K562 (cell line): ENCODE data around the gene GOLGA2. TPM values are rescaled to one million over a fixed set of nuclear protein-coding genes. Genes with fewer than 3 reads are reported as not detected.

ENCODE experiments used
- ATF1 ChIP-seq, 2 experiments: fragments of 450-650 bp in 1 of 2; IDR thresholded peaks; 2 replicates each; pipeline ENCODE4 v1.6.1; 2016; ENCODE audit warnings: missing compliant biosample characterization in 1 of 2, missing genetic modification characterization in 1 of 2
- CREB1 ChIP-seq, 2 experiments: sonication (generic) in 1 of 2; formaldehyde crosslinking in 1 of 2; IDR thresholded peaks; 2 replicates each; pipeline versions ENCODE4 v1.6.1 to v1.8.0; 2012 to 2022; ENCODE audit warnings: inconsistent platforms in 1 of 2, mild to moderate bottlenecking in 1 of 2, missing genetic modification reagents in 1 of 2, moderate library complexity in 1 of 2
- ETV1 ChIP-seq: fragments of 450-650 bp; conservative IDR thresholded peaks from 2 replicates; pipeline ENCODE4 v1.6.1; 2016; ENCODE audit warnings: missing genetic modification characterization, control low read depth, low read depth, missing compliant biosample characterization
- JUN ChIP-seq, 2 experiments: sonication (generic) in 1 of 2; formaldehyde crosslinking in 1 of 2; IDR thresholded peaks; 2 replicates each; pipeline versions ENCODE4 v1.6.1 to v1.8.0; 2012 to 2022; ENCODE audit warnings: borderline replicate concordance in 2 of 2, mild to moderate bottlenecking in 2 of 2, improper control_type of control experiment in 1 of 2, low read depth in 1 of 2, low read length in 1 of 2, missing genetic modification reagents in 1 of 2
- MTA3 ChIP-seq: fragments of 450-650 bp; formaldehyde crosslinking; IDR thresholded peaks from 2 replicates; pipeline ENCODE4 v1.6.1; 2017; ENCODE audit warnings: mild to moderate bottlenecking, borderline replicate concordance
- NCOA1 ChIP-seq: fragments of 450-650 bp; IDR thresholded peaks from 2 replicates; pipeline ENCODE4 v1.6.1; 2016; ENCODE audit warnings: low read depth
- NEUROD1 ChIP-seq: fragments of 150-350 bp; IDR thresholded peaks from 2 replicates; pipeline ENCODE4 v1.6.1; 2014; ENCODE audit warnings: borderline replicate concordance, low read length, low read depth; ENCODE audit not compliant: partially characterized antibody
- NRF1 ChIP-seq, 2 experiments: fragments of 450-650 bp; IDR thresholded peaks in 1 of 2; conservative IDR thresholded peaks in 1 of 2; 2 replicates each; pipeline ENCODE4 v1.6.1; 2014; ENCODE audit warnings: mild to moderate bottlenecking in 2 of 2
- RHOXF2B ChIP-seq: fragments of 250-450 bp; sonication (Bioruptor Pico); conservative IDR thresholded peaks from 2 replicates; pipeline ENCODE4 v1.5.1; 2021
- SMAD4 ChIP-seq: fragments of 250-450 bp; sonication (Bioruptor Pico); conservative IDR thresholded peaks from 2 replicates; pipeline ENCODE4 v1.8.0; 2021; ENCODE audit warnings: inconsistent platforms, mild to moderate bottlenecking, moderate library complexity
- ZBTB17 ChIP-seq: fragments of 450-650 bp; formaldehyde crosslinking; IDR thresholded peaks from 2 replicates; pipeline ENCODE4 v1.4.0; 2020; ENCODE audit warnings: mild to moderate bottlenecking
- ZNF324 ChIP-seq: fragments of 250-450 bp; sonication (Bioruptor Pico); IDR thresholded peaks from 2 replicates; pipeline ENCODE4 v1.4.0; 2020; ENCODE audit warnings: mild to moderate bottlenecking
- ZNF695 ChIP-seq: fragments of 450-650 bp; formaldehyde crosslinking; IDR thresholded peaks from 2 replicates; pipeline ENCODE4 v1.4.0; 2020; ENCODE audit warnings: mild to moderate bottlenecking, moderate library complexity
- polyA plus RNA-seq, 8 experiments: library from polyadenylated mRNA; depleted of rRNA in 4 of 8; stranded (reverse) in 5 of 8; unstranded in 3 of 8; fragments of >200 nt; fragmentation: Nextera tagmentation in 2 of 8; fragmentation: Illumina TruSeq in 1 of 8; extraction: Ambion mirVana in 2 of 8; extraction: Trizol in 1 of 8; gene quantifications; 2 replicates each; pipeline versions ENCODE4 v1.2.1 to v1.2.3, GENCODE V29; 2011 to 2014; ENCODE audit warnings: inconsistent platforms in 1 of 8, missing spikeins in 1 of 8
- total RNA-seq, 7 experiments: library from RNA; depleted of rRNA in 6 of 7; stranded (reverse); fragments of >200 nt in 6 of 7; fragmentation: Illumina TruSeq in 2 of 7; extraction: Trizol in 2 of 7; gene quantifications; 2 replicates each; pipeline versions ENCODE4 v1.2.1 to v1.2.3, GENCODE V29; 2011 to 2021; ENCODE audit warnings: low replicate concordance in 1 of 7
- TF ChIP-seq, protein P1 (sequence below), 2 experiments: fragments of 450-650 bp in 1 of 2; sonication (generic) in 1 of 2; formaldehyde crosslinking in 1 of 2; IDR thresholded peaks; 2 replicates each; pipeline versions ENCODE4 v1.7.1 to v1.9.0; 2016 to 2022; ENCODE audit warnings: inconsistent platforms in 1 of 2, mild to moderate bottlenecking in 1 of 2, missing genetic modification reagents in 1 of 2

The GOLGA2 gene
- total and polyA plus RNA-seq, 9 of the 15 experiments (the other 6 are each of a cell fraction or from before 2014, with no cell fraction given) = 15.7 to 138 (median 76.0) TPM

DNA sequence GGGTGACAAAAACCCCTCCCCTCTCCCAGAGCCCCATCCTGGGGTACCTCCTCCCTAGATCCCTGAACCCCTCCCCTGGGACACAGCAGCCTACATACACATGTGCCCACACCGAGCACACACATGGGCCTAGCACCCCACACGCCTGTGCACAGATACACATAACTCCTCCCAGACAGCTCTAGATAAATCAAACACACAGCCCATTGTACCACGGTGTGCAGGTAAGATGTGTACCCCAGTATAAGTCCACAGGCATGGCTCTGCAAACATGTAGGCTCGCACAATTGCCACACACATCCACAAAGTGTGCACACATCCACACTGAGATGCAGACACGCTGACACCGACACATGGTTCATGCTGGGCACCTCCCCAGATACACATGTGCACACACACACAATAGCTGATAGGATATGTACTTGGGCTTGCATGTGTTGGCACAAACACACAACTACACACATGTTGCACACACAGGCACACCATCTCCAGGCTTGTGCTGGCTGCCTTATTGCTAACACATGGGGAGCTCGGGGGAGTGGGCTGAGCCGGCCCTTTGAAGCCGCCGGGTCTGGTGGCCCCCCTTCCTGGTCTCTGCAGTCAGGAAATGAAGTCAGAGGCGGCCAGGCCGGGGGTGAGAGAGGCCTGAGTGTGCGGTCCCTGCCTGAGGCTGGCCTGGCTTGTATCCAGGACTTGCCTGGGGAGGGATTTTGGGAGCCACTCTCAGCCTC lies 30.2 kb downstream of the GOLGA2 start (continued):
- TF ChIP-seq, protein P1, sequence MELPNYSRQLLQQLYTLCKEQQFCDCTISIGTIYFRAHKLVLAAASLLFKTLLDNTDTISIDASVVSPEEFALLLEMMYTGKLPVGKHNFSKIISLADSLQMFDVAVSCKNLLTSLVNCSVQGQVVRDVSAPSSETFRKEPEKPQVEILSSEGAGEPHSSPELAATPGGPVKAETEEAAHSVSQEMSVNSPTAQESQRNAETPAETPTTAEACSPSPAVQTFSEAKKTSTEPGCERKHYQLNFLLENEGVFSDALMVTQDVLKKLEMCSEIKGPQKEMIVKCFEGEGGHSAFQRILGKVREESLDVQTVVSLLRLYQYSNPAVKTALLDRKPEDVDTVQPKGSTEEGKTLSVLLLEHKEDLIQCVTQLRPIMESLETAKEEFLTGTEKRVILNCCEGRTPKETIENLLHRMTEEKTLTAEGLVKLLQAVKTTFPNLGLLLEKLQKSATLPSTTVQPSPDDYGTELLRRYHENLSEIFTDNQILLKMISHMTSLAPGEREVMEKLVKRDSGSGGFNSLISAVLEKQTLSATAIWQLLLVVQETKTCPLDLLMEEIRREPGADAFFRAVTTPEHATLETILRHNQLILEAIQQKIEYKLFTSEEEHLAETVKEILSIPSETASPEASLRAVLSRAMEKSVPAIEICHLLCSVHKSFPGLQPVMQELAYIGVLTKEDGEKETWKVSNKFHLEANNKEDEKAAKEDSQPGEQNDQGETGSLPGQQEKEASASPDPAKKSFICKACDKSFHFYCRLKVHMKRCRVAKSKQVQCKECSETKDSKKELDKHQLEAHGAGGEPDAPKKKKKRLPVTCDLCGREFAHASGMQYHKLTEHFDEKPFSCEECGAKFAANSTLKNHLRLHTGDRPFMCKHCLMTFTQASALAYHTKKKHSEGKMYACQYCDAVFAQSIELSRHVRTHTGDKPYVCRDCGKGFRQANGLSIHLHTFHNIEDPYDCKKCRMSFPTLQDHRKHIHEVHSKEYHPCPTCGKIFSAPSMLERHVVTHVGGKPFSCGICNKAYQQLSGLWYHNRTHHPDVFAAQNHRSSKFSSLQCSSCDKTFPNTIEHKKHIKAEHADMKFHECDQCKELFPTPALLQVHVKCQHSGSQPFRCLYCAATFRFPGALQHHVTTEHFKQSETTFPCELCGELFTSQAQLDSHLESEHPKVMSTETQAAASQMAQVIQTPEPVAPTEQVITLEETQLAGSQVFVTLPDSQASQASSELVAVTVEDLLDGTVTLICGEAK (IDR thresholded peaks at IDR 0.05) = no peak
- TF ChIP-seq, protein P1 (CRISPR knock-in tag; IDR thresholded peaks at IDR 0.05) = no peak
- TF ChIP-seq CREB1 (IDR thresholded peaks at IDR 0.05) (0 out of 2 replicates have a peak, but pooled peaks have one; percentile 14), CREB1 (CRISPR knock-in tag; IDR thresholded peaks at IDR 0.05) (no peak), NRF1 (conservative IDR thresholded peaks at IDR 0.05 in 1 of 2, IDR thresholded peaks at IDR 0.05 in 1 of 2) (0 out of 4 replicates have a peak, but pooled peaks of 1 of the 2 experiments have one; percentile 19), MTA3 (no peak), ZBTB17 (CRISPR knock-in tag) (peak; percentile 62; the same call in 1 of the 2 replicates), ETV1 (peak; percentile 43; the same call in 1 of the 2 replicates), RHOXF2B (CRISPR knock-in tag) (no peak), JUN (IDR thresholded peaks at IDR 0.05; ENCODE audit: borderline replicate concordance, low read depth, low read length) (peak; percentile 7; the same call in 1 of the 2 replicates), JUN (CRISPR knock-in tag; IDR thresholded peaks at IDR 0.05; ENCODE audit: borderline replicate concordance) (no peak), ZNF695 (0 out of 2 replicates have a peak, but pooled peaks have one; percentile 73), ATF1 (CRISPR knock-in tag; IDR thresholded peaks at IDR 0.05) (no peak), ATF1 (tag; IDR thresholded peaks at IDR 0.05) (0 out of 2 replicates have a peak, but pooled peaks have one; percentile 32), NCOA1 (no peak), NEUROD1 (peak; percentile 23), SMAD4 (CRISPR knock-in tag) (0 out of 2 replicates have a peak, but pooled peaks have one; percentile 22), ZNF324 (CRISPR knock-in tag) (0 out of 2 replicates have a peak, but pooled peaks have one; percentile 20)
